Neural progenitor cell (in vitro differentiated cells): Measurements from ENCODE around the gene RYR1.

Experiments
- CTCF ChIP-seq: fragments of 200-600 bp; sonication (generic); IDR thresholded peaks from 2 replicates; pipeline ENCODE4 v1.5.1; 2017; ENCODE audit warnings: antibody characterized with exemption, mild to moderate bottlenecking
- EZH2phosphoT487 ChIP-seq: fragments of 200-600 bp; sonication (generic); IDR thresholded peaks from 2 replicates; pipeline ENCODE4 v1.6.1; 2017; ENCODE audit warnings: antibody characterized with exemption

- TF ChIP-seq CTCF (no peak), EZH2phosphoT487 (no peak)
These were observed 82.4 kb downstream of the RYR1 start for GRCh38 chr19:38515896-38516295.
